GM18951 (cell line): ENCODE measurements around the gene GRIN1.

Experiments
- POLR2A ChIP-seq: IDR thresholded peaks from 4 replicates; pipeline ENCODE4 v1.6.1; 2011; ENCODE audit warnings: mild to moderate bottlenecking; ENCODE audit not compliant: insufficient read length, insufficient read depth; ENCODE audit errors: extremely low read depth
- in situ Hi-C: fragments of 300-500 bp; cut with MboI; formaldehyde crosslinking; loops from one replicate; pipeline ENCODE4 v1.12.0; 2022; ENCODE audit warnings: low sequenced_read_pairs, mixed read lengths, inconsistent platforms; ENCODE audit not compliant: unreplicated experiment

The GRIN1 gene

GRCh38 chr9:137183980-137184595, 45.1 kb downstream of the GRIN1 start:
- TF ChIP-seq POLR2A: no peak
- in situ Hi-C loops: no loop called here

- TF ChIP-seq POLR2A: no peak
- in situ Hi-C loops: no loop called here
Observed at GRCh38 chr9:137184881-137185660, 46.1 kb downstream of the GRIN1 start.

DNA sequence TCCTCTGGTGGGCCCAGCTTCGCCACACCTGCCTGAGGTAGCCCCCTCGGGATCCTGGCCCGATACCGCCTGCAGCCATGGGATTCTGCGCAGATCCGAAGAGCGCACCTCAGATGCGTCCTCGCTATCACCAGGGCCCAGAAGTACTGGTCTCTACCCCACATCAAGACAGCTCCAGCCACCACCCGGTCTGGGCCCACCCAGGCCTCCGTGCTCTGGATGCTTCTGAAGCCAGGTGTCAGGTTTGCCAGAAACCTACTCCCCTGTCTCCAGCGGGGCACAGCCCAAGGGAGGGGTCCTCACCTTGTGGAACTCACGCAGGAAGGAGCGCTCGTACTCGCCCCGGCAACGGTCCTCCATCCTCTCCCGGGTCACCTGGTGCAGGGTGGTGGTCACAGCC, 47.0 kb downstream of the GRIN1 start:
- in situ Hi-C loops: no loop called here
- TF ChIP-seq POLR2A: no peak

DNA sequence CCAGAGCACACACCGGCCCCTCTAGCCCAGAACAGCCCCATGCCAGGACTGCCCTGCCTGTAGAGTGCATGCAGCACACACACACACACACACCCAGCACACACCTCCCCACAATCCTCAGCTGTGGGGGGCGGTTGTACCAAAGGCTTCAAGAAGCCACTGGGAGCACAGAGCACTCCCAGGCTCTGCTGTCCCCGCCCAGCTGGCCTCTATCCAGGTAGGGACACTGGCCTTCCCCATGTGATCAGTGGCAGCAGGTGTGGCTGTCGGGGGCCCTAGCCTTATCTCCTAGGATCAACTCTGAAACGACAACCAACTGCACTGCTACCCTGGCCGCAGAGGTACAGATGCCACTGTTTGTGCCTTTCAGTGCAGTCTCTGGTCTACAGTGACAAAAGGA, 47.4 kb downstream of the GRIN1 start:
- TF ChIP-seq POLR2A: no peak
- in situ Hi-C loops: no loop called here

- TF ChIP-seq POLR2A: no peak
- in situ Hi-C loops: no loop called here
Observed at GRCh38 chr9:137187386-137187785, 48.4 kb downstream of the GRIN1 start.

DNA sequence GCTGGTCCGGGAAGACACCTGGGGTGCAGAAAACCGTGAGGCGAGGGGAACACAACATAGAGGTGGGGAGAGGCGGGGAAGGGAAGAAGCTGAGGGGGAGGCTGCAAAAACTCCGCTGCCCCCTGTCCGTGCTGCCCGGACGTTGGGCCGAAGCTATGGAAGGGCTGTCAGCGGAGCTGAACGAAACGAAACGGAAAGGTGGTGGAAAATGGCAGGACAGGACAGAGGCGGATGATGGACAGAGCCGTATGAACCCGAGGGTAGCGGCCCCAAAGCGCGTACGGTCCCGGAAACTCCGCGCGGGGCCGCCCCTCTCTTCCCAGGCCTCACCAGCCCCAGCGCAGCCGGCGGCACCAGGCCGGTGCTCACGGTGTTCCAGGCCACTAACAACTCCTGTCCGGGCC, 49.1 kb downstream of the GRIN1 start:
- in situ Hi-C loops: no loop called here
- no peak for TF ChIP-seq POLR2A

GRCh38 chr9:137188490-137189296, 49.7 kb downstream of the GRIN1 start, which contains the start of the genes ANAPC2 and SSNA1:
TSS of gene ANAPC2 (minus strand) at chr9:137188560. CDS start at chr9:137188532, 28 bp downstream.
TSS of gene SSNA1 (plus strand) at chr9:137188676. CDS start at chr9:137188727, 51 bp downstream.
- in situ Hi-C loops: no loop called here
- TF ChIP-seq POLR2A: peak; percentile 96

DNA sequence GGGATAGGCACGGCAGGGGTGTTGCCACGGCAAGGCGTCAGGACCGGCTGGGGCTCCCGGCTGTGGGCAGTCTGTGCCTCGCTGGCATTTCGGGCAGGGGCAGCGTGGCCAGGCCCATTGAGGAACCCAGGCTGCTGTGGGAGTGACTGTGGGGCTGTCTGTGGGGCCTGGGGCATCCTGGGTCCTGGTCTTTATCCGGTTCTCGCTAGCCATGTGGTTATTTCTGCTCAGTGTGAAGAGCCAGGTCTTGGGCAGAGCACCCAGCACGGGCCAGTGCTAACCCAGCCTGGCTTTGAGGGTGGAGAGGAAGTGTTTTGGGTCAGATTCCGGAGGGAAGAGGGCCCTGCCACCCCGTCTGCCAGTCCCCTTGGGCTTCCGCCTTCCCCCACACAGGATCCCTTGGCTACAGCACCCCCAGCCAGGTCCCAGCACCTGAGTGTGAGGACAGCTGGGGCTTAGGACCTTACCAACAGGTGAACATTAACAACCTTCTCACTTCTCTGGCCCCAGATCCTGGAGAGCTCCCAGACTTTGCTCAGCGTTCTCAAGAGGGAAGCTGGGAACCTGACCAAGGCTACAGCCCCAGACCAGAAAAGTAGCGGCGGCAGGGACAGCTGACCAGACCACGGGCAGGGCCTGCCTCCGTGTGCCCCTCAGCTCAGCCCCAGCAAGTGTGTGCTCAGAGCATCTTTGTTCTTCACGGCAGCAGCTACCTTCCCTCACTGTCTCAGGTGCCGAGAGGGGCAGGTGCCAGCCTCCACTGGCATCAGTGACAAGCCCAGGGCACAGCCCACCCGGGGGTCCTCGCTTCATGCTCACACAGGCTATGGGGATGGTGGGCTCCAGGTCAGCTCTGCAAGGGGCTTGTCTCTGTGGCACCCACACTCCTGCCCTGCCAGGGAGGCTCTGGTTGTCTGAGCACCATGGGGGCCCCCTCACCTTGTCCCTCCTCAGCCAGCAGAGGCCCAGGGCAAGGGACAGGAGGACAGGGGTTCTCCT, 50.6 kb downstream of the GRIN1 start:
- no peak for TF ChIP-seq POLR2A
- in situ Hi-C loops: no loop called here

DNA sequence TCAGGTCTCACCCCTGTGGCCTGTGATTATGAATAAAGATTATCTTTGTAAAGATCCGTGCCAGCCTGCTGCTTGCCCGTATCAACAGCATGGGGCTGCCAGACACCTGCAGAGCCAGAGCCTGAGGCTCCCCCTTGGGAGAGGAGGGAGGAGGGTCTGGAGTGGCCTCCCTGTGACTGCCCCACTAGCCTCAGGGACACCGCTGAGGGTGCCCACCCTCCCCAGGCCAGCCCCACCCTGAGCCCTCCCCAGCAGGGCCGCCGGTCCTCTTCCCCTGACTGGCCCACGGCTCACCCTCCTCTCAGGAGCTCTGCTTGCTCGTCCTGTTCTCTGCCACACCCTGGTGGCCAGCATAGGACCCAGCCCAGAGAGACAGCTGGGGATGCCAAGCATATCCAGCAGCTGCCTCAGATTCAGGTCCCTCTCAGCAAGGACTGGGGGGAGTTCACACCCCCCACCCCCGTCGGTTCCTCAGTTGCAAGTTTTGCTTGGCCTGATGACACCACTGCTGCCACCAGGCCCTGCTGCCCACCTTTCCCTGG, 51.4 kb downstream of the GRIN1 start:
- TF ChIP-seq POLR2A: no peak
- in situ Hi-C loops: no loop called here

DNA sequence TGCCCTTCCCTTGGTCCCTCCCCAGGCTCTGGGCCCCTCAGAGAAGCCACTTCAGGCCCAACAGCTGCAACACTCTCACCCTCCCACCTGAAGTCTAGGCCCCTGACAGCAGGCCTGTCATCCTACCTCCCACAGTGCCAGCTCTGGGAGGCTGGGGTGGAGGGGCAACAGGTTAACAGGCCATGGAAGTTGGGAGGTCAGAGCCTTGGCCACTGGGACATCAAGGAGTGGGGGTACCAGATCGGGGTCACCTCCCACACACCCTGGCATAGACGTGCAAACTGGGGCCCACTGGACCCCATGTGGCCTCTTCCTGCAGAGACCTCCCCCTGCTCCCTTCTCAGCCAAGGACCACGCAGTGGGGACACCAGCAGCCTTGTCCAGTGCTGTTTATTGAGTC, 52.3 kb downstream of the GRIN1 start:
- in situ Hi-C loops: no loop called here
- no peak for TF ChIP-seq POLR2A

DNA sequence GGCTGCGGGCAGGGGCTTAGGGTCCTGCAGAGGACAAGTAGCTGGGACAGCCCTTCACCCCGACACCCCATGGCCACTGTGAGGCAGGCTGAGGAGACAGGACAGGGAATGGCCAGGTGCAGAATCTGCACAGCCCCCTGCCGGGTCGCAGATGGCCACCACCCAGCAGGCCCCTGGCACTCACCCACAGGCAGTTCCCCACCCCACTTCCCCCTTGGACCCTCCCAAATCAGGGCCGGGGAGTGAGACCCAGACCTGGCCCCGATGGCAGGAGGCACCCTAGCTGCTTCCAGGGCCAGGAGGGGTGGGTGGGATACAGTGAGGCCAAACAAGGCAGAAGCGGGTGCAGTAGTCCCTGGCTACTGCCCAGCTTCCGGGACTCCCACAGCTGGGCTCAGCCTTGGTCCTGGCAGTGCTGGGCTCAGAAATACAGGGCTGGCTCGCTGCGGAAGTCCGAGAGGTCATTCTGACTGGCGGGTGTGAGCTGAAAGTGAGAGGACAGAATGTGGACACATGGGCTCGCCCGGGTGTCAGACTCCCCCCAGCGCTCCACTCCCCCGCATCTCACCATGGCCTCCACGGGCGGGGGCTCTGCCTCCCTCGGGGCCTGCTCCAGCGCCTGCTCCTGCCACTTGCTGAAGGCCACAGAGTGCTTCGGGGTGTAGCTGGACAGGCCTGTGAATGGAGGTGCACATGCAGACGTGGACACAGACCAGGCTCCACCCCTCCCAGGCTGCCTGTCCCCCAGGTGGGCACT, 52.9 kb downstream of the GRIN1 start:
- TF ChIP-seq POLR2A: no peak
- in situ Hi-C loops: no loop called here

GRCh38 chr9:137192448-137192780, 53.5 kb downstream of the GRIN1 start:
- in situ Hi-C loops: no loop called here

GRCh38 chr9:137192859-137193258, 53.9 kb downstream of the GRIN1 start:
- in situ Hi-C loops: no loop called here

More at GRCh38 chr9:137192448-137192780, 53.5 kb downstream of the GRIN1 start:
- TF ChIP-seq POLR2A: no peak

More at GRCh38 chr9:137192859-137193258, 53.9 kb downstream of the GRIN1 start:
- TF ChIP-seq POLR2A: no peak
